Activated effector memory CD4-positive, alpha-beta T cell treated with Interleukin-2 at 50 U/mL for 16 hours (primary cell): ENCODE measurements around the gene HAUS8.
"Not testable (repeated sequence)": the region's sequence is repeated elsewhere in the genome, so short reads cannot be mapped to it uniquely, and the experiment has no call there.

Experiments
- DNase-seq: peaks from one replicate; pipeline ENCODE4 v3.0.0-alpha.2; 2020

The HAUS8 gene

DNA sequence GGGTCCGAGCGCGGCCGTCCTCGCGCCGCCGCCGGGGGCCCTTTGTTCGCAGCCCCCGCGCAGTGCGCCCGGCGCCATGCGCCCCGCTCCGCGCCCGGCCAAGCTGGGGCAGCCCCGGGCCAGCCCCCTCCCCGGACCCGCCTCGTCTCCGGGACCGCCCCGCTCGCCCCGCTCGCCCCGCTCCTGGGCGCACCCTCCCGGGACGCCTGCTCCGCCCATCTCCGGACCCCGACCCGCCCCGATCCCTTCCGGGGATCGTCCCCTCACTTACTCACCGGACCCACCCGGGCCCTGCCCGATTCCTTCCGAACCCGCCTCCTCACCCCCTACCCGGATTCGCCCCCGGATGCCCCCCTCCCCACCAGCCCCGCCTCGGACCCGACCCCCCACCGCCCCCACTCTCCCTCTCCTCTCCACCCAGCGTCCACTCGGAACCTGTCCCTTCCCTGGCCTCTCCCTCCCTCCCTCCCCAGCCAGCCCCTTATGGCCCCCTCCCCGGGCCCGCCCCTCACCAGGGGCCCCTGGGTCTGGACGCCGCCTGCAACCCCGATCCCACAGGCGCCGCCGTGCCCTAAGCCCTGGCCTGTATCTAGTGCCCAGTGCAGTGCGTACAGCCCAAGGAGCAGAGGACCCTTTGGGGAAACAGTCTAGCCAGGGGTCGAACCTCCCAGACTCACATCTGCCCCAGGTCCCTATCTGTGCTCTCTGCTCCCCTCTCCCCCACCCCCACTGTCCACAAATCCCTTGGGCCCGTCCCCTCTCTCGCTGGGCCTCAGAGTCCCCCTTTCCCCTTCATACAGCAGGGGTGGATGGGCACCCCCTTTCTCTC is 48.3 kb downstream of the HAUS8 start, which contains the start of gene CPAMD8:
Gene CPAMD8, minus strand, starts transcription at position 105 of the 829 bp plus-strand sequence. CDS start 168 bp downstream, outside the sequence.
- no peak for DNase-seq

DNA sequence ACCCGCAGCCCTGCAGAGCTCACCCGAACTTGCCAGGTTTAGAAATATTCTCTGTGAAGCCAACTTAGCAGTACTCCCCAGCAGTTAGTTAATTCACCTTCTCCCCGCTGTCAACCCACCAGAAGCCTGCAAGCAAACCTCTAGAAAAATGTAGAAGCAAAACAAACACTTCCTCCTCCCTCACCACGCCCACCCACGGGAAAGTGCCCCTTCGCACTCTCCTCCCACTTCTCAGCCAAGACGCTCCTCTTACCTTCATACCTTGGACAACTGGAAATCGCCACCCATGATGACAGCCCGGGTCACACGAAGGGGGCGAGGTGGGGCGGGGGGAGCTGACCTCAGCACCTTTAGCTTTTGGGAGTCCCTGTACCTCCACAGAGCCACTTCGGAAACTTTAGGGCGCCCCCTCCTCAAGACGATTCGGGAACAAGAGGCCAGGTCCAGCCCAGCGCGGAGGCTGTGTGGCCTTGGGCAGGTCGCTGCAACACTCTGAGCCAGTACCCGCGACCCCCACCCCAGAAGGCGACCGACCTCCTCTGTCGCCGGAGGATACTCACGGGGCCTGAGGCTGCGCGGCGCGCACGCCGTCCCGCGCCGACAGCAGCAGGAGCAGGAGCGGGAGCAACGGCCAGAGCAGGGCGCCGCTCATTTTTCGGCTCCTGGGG is 49.1 kb downstream of the HAUS8 start:
- DNase-seq: peak; percentile 6

DNA sequence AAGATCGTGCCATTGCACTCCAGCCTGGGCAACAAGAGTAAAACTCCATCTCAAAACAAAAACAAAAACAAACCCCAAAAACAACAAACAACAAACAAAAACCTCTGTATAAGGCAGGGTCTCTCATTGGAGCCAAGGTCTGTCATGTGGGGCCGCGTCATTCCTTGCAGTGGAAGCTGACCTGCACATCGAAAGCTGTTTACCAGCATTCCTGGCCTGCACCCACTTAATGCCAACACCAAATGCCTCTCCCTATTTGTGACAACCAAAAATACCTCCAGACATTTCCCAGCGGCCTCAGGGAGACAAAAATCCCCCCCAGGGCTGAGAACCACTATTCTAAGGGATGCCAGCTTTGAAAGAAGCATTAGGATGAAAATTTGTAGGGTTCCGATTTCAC is 49.9 kb downstream of the HAUS8 start:
- no peak for DNase-seq

DNA sequence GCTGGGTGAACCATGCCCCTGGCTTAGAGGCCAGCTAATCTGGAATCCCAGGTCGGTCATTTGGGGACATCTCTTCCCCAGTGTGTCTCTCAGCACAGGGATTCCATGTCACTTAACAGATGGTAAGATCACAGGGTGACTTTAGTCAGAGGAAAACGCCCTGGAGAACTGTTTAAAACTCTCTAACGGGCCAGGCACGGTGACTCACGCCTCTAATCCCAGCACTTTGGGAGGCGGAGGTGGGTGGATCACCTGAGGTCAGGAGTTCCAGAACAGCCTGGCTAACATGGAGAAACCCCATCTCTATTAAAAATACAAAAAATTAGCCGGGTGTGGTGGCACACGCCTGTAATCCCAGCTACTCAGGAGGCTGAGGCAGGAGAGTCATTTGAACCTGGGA is 50.3 kb downstream of the HAUS8 start:
- DNase-seq: not testable (repeated sequence)

DNA sequence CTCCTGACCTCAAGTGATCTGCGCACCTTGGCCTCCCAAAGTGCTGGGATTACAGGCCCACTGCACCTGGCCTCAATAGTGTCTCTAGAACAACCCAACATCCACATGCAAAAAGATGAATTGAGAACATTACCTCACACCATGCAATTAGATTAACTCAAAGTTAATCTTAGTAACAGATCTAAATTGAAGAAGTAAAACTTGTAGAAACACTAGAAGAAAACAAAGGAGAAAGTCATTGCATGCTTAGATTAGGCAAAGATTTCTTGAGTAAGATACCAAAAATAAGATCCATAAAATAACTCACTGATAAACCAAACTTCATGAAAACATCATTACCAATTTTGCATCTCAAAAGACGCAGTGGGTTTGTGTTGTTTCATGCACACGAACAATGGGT is 51.4 kb downstream of the HAUS8 start:
- DNase-seq: no peak

DNA sequence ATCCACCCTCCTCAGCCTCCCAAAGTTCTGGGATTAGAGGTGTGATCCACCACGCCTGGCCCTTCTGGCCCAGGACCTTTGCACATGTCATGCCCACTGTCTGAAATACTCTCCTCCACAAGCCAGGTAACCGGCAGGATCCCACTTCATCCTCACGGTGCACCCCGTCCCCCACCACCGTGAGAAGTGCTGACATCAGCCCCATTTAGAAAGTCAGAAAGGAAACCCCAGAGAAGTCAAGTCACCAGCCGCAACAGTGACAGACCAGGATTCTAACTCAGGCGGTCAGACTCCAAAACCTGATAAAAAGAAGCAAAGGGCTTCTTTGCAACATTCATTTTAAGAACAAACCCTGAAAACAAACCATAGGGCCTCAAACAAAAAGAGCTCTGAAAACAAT is 52.5 kb downstream of the HAUS8 start:
- no peak for DNase-seq

DNA sequence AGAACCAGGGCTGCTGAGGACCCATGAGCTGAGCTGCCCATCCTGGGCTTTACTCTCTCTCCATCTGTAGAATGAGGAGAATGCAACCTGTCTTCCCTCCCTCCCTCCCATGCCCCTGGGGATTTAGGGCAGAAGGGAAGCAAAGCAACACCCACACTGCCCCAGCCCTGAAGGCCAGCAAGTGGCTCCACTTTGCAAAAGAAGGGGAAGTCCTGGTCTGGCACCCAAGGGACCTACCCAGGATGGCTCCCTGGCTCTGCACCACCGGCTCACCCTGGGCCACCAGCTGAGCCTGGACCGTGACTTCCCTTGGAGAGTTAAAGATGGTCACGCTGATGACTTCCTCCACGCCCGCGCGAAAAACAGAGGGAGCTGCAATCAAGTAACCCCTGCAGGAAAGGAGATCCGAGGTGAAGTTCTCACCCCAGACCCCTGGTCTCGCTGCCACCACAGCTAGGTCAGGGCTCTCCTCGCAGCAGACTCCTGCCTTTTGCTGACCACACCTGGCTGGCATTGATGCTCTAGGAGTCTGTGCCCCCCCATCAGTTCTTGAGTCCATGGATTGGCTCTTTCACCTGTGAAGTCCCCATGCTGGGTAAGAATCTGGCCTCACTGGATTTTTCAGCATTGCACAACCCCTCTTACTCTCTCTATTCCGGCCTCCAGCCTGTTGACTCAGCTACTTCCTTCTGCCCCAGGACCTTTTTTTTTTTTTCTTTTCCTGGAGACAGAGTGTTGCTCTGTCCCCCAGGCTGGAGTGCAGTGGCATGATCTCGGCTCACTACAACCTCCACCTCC is 53.3 kb downstream of the HAUS8 start:
- no peak for DNase-seq

DNA sequence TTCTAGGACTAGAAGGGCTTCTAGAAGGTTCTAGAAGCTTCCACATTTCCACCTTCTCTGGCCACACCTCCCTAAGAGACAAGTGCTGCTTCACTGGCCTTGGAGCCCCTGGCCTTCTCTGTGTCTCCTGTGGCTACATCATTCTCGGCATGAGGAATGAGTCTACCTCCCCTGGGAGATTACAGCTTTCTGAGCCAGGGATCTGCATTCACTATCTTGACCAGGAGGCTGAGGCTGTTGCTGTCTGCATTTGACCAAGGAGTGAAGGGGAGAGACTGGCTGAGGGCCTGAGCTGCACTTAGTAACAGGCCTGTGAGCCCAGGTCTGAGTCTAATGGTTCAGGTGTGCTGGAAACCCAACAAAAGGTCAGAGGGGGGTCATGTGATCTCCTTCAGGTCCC is 53.9 kb downstream of the HAUS8 start:
- no peak for DNase-seq

DNA sequence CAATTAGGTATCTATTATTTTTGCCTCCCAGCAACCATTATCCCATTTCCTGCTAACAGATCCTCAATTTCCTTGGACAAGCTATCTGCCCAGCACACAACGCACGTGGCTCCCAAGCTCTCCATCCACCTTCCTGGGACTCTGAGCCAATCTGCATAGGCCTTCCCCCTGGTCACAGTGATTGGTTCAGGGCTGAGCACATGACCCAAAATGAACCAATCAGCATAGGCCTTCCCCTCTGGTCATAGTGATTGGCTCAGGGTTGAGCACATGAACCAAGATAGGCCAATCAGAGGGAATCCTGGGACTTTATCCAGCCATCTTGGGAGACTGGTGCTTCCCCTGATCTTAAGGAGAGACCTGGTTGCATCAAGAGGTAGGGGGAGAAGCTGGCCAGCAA is 54.4 kb downstream of the HAUS8 start:
- no peak for DNase-seq

DNA sequence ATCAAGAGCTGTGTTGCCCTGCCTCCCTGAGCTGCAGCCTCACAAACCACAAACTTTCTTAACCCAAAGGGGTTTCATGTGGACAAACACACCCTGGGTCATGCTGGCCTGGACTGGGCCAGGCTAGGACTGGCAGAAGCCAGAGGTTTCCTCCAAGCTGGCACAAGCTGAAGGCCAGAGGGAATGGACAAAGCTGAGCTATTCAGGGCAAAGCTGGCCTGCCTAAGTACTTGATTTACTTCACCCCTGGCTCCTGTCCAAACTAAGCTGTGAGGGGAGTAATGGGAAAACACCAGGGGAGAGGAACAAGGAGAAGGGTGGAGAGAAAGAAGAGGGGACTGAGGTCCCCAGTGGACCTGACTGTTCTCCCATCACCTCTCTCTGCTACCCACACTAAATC is 54.9 kb downstream of the HAUS8 start:
- no peak for DNase-seq

DNA sequence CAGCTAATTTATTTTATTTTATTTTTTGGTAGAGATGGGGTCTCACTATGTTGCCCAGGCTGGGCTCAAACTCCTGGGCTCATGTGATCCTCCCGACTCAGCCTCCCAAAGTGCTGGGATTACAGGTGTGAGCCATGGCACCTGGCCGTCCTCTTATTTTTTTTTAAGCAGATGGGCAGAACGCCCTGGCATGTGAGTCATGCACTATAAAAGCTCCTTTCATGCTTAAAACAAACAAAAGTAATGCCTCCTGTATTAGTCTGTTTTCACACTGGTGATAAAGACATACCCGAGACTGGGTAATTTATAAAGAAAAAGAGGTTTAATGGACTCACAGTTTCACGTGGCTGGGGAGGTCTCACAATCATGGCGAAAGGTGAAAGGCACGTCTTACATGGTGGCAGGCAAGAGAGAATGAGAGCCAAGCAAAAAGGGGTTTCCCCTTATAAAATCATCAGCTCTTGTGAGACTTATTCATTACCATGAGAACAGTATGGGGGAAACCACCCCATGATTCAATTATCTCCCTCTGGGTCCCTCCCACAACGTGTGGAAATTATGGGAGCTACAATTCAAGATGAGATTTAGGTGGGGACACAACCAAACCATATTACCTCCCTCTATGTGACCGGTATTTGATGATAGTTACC is 60.9 kb downstream of the HAUS8 start:
- DNase-seq: not testable (repeated sequence)

DNA sequence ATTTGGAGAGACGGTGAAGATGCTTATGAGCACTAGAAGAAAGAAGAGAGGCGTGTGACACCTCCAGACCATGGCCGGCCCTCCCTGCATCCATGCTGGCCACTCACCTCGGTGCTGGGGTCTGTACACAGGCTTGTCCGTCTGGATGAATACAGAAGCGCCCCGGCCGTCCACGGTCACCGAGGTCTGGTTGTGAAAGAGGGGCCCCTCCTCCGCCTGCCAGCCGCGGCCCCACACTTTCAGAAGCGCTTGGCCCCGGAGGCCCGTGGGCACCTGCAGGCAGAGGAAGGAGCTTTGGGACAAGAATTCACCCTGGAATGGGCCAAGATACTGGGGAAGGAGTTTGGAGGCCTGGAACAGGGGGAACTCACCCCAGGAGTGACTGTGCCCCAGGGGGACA is 63.8 kb downstream of the HAUS8 start:
- DNase-seq: no peak

DNA sequence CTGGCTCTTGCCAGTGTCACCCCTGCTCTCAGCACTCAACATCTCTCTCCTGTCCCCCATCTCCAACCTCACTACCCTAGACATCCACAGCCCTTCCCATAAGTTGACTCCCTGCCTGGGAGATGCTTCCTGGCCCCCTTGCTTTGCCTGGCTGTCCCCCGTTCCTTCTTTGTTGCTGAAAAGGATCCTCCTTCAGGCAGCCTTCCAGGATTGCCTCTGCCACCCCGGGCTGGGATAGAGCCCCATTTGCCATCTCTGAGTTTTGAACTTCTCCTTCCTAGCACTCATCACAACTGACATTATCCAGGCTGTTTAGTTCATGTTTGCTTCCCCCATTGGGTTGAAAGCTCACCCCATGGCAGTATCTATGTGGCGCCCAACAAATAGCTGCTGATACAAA is 68.7 kb downstream of the HAUS8 start:
- no peak for DNase-seq

DNA sequence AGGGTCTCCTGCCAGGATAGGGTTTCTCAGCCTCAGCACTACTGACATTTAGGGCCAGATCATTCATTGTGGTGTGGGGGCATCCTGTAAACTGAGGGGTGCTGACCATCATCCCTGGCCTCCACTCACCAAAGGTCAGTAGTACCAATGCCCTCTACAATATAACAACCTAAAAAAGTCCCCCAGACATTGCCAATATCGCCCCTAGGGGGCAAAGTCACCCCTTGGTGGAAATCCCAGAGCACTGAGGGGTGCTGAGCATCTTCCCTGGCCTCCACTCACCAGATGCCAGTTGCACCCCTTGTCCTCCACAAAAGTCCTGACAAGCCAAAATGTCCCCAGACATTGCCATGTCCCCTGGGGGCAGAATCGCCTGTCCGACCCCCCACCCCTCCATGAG is 70.3 kb downstream of the HAUS8 start:
- DNase-seq: no peak

DNA sequence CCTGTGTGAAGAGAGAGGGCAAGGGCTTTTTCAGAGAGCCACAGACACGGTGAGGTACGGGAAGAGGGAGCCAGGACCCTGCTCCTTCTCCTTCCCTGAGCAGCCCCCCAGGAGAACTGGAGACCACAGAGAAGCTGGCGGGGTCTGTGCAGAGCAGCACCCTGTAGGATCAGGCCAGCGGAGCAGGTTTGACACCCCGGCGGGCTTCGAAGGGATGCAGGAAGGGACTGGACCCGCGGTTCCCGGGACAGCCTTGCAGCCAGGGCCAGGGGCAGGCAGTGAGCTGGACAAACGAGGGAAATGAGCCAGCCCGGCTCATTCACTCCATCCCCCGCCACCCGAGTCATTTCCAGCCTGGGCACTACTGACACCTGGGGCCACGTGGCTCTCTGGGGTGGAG is 70.9 kb downstream of the HAUS8 start:
- no peak for DNase-seq

DNA sequence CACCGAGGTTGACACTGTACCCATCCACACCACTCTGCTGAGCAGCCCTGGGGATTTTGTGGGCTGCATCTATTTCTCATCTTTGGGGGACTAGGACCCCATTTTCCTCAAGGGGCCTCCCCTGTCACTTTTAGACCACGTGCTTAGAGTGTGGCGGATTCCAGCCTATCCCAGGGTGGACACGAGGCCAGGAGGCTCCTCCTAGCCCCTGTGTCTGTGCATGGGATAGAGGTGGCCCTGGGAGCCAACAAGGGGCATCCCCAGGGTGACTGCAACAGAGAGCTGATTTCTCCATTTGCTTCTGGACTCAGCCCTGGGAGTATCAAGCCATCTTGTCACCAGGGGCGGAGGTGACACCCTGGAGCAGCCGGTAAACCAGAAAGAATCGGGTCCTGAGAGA is 72.8 kb downstream of the HAUS8 start:
- DNase-seq: no peak

DNA sequence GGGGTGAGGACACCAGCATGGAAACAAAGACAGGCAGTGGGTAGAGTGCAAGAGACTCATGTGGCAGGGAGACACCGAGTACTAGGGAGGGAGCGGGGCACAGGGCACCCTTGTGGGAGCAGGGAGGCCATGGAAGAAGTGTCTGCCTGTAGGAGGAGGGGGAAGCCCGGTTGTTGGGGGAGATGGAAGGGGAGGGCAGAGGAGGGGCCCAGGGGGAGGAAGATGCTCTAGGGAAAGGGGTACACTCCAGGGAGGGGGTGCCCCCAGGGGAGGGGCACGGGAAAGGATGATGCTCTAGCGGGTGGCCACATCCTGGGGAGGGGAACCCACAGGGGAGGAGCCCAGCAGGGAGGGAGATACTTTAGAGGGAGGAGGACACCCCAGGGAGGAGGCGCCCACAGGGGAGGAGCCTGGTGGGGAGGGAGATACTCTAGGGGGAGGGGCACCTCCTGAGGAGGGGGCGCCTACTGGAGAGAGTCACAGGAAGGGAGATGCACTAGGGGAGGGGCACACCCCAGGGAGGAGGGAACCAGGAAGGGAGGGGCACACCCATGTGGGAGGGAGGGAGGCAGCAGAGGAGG is 73.6 kb downstream of the HAUS8 start:
- DNase-seq: peak; percentile 85
